GM23338 (cell line): ENCODE data around the gene TMEM117. TPM values are rescaled to one million over a fixed set of nuclear protein-coding genes. Genes with fewer than 3 reads are reported as not detected.

Source experiments
- ATAC-seq: fragments of 200-7000 bp; cut with Tn5 transposase; 3 replicates; pipeline ENCODE4 v1.9.1; 2020
- DNase-seq: peaks from one replicate; pipeline ENCODE4 v3.0.0-alpha.2; 2015; ENCODE audit warnings: low spot score
- H2AFZ ChIP-seq: fragments of 200-600 bp; sonication (generic); 2 replicates; pipeline ENCODE4 v1.8.0; 2016; ENCODE audit warnings: antibody characterized with exemption, mild to moderate bottlenecking, moderate library complexity
- H3F3A ChIP-seq: fragments of 200-600 bp; sonication (generic); replicated peaks from 2 replicates; pipeline ENCODE4 v1.8.0; 2017; ENCODE audit warnings: antibody characterized with exemption, mixed run types, low read depth
- H3K27ac ChIP-seq: fragments of 200-600 bp; sonication (generic); 2 replicates; pipeline ENCODE4 v1.6.1; 2016; ENCODE audit warnings: low read depth
- H3K27me3 ChIP-seq: fragments of 200-600 bp; sonication (generic); 2 replicates; pipeline ENCODE4 v1.8.0; 2016; ENCODE audit warnings: mild to moderate bottlenecking, mixed run types, moderate library complexity; ENCODE audit not compliant: insufficient read depth
- H3K36me3 ChIP-seq: fragments of 200-600 bp; sonication (generic); 2 replicates; pipeline ENCODE4 v1.8.0; 2016; ENCODE audit warnings: mild to moderate bottlenecking; ENCODE audit not compliant: insufficient read depth
- H3K4me1 ChIP-seq: fragments of 200-600 bp; sonication (generic); 2 replicates; pipeline ENCODE4 v1.8.0; 2016; ENCODE audit warnings: mild to moderate bottlenecking, moderate library complexity; ENCODE audit not compliant: insufficient read depth
- H3K4me2 ChIP-seq: fragments of 200-600 bp; sonication (generic); 2 replicates; pipeline ENCODE4 v1.7.1; 2017; ENCODE audit warnings: mixed run types
- H3K4me3 ChIP-seq: fragments of 200-600 bp; sonication (generic); 2 replicates; pipeline ENCODE4 v1.6.1; 2016; ENCODE audit warnings: mixed run types
- H3K79me2 ChIP-seq: fragments of 200-600 bp; sonication (generic); replicated peaks from 2 replicates; pipeline ENCODE4 v1.8.0; 2017; ENCODE audit warnings: mild to moderate bottlenecking; ENCODE audit not compliant: insufficient read depth
- H3K9me2 ChIP-seq: fragments of 200-600 bp; sonication (generic); 2 replicates; pipeline ENCODE4 v1.8.0; 2017; ENCODE audit not compliant: insufficient read depth
- H4K20me1 ChIP-seq: fragments of 200-600 bp; sonication (generic); replicated peaks from 2 replicates; pipeline ENCODE4 v1.8.0; 2017; ENCODE audit warnings: mild to moderate bottlenecking; ENCODE audit not compliant: insufficient read depth
- H3K27ac Mint-ChIP-seq: 2 replicates; pipeline ENCODE4 v1.8.0; 2020; ENCODE audit warnings: inconsistent platforms, mild to moderate bottlenecking, moderate library complexity, mixed read lengths
- H3K27me3 Mint-ChIP-seq: 3 replicates; pipeline ENCODE4 v1.8.0; 2022; ENCODE audit warnings: low read depth, mild to moderate bottlenecking, moderate library complexity, mixed read lengths, inconsistent platforms; ENCODE audit not compliant: insufficient read depth, poor library complexity
- H3K36me3 Mint-ChIP-seq: 3 replicates; pipeline ENCODE4 v1.8.0; 2021; ENCODE audit warnings: low read depth, mild to moderate bottlenecking, inconsistent platforms, moderate library complexity, mixed read lengths
- H3K4me1 Mint-ChIP-seq: 3 replicates; pipeline ENCODE4 v1.8.0; 2020; ENCODE audit warnings: mild to moderate bottlenecking, inconsistent platforms, mixed read lengths
- H3K4me3 Mint-ChIP-seq: 3 replicates; pipeline ENCODE4 v1.8.0; 2021; ENCODE audit warnings: moderate library complexity, mild to moderate bottlenecking, inconsistent platforms, mixed read lengths
- H3K9me3 Mint-ChIP-seq: 3 replicates; pipeline ENCODE4 v1.8.0; 2020; ENCODE audit warnings: moderate library complexity, mild to moderate bottlenecking, inconsistent platforms, mixed read lengths
- CREB1 ChIP-seq: fragments of 250-450 bp; sonication (Bioruptor Pico); IDR thresholded peaks from 2 replicates; pipeline ENCODE4 v1.5.0; 2020; ENCODE audit warnings: low read depth, mild to moderate bottlenecking, moderate library complexity
- ETS1 ChIP-seq: IDR thresholded peaks from 2 replicates; pipeline ENCODE4 v1.6.1; 2016; ENCODE audit warnings: antibody characterized with exemption
- EZH2 ChIP-seq: fragments of 200-600 bp; sonication (generic); IDR thresholded peaks from one replicate; pipeline ENCODE4 v1.8.0; 2017; ENCODE audit warnings: antibody characterized with exemption, mild to moderate bottlenecking, low read depth; ENCODE audit not compliant: unreplicated experiment
- EZH2phosphoT487 ChIP-seq: fragments of 200-600 bp; sonication (generic); IDR thresholded peaks from one replicate; pipeline ENCODE4 v1.8.1; 2018; ENCODE audit warnings: antibody characterized with exemption; ENCODE audit not compliant: unreplicated experiment
- JUNB ChIP-seq: IDR thresholded peaks from one replicate; pipeline ENCODE4 v1.6.1; 2016; ENCODE audit warnings: antibody characterized with exemption; ENCODE audit not compliant: unreplicated experiment
- NANOG ChIP-seq: IDR thresholded peaks from 2 replicates; pipeline ENCODE4 v1.6.1; 2016; ENCODE audit warnings: antibody characterized with exemption, borderline replicate concordance
- POLR2AphosphoS5 ChIP-seq: IDR thresholded peaks from 2 replicates; pipeline ENCODE4 v1.6.1; 2016; ENCODE audit warnings: antibody characterized with exemption, low read depth
- ZNF114 ChIP-seq: fragments of 250-450 bp; sonication (Bioruptor Pico); IDR thresholded peaks from 2 replicates; pipeline ENCODE4 v1.5.0; 2020; ENCODE audit warnings: mild to moderate bottlenecking, moderate library complexity
- ZNF331 ChIP-seq: fragments of 250-450 bp; sonication (Bioruptor Pico); IDR thresholded peaks from 2 replicates; pipeline ENCODE4 v1.5.0; 2020; ENCODE audit warnings: low read depth, mild to moderate bottlenecking, moderate library complexity
- polyA plus RNA-seq: library from polyadenylated mRNA; unstranded; fragments of >200 nt; fragmentation: Nextera tagmentation; extraction: Ambion mirVana; gene quantifications from 2 replicates; pipeline ENCODE4 v1.2.1, GENCODE V29; 2016
- total RNA-seq: library from RNA; depleted of rRNA; stranded (reverse); fragments of >200 nt; shearing (Covaris generic); gene quantifications from 2 replicates; pipeline ENCODE4 v1.2.3, GENCODE V29; 2014
- TF ChIP-seq, protein P1 (sequence below): fragments of 250-450 bp; sonication (Bioruptor Pico); IDR thresholded peaks from 2 replicates; pipeline ENCODE4 v1.5.0; 2020; ENCODE audit warnings: mild to moderate bottlenecking, moderate library complexity

The TMEM117 gene
- total and polyA plus RNA-seq, 2 experiments from 2014 or later, result 0.94 to 1.6 TPM

DNA sequence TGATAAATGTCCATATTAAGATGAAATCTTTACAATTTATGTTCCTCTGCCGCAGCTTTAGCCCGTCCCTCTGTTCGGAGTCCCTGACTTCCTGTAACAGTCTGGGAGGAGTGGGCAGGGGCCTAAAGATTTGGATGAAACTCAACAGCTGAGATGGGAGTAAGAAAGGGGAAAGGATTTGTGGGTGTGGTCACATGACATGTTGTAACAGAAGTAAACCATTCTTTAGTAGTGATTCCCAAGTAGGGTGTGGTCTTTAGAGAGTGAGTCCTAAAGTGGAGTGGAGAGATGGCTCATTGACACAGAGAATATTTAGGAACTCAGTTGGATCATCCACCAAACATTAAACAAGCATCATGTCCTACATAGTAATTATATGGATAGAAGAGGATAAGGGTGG is 12.9 kb downstream of the TMEM117 start:
- Histone ChIP-seq H2AFZ (no peak overlapping the region), H3K9me2 (no peaks in the 10 kb centered on the region; the same call in 1 of the 2 replicates), H3K27me3 (no peaks in the 10 kb centered on the region), H3F3A (no peaks in the 10 kb centered on the region), H3K4me2 (no peak overlapping the region), H4K20me1 (no peaks in the 10 kb centered on the region), H3K4me1 (no peaks in the 10 kb centered on the region), H3K27ac (no peak overlapping the region), H3K79me2 (no peaks in the 10 kb centered on the region), H3K36me3 (no peaks in the 10 kb centered on the region), H3K4me3 (no peak overlapping the region)
- no peak for TF ChIP-seq CREB1 (CRISPR knock-in tag)
- H3K9me3 Mint-ChIP-seq, result no peaks in the 10 kb centered on the region; the same call in 1 of the 3 replicates
- no peaks in the 10 kb centered on the region for H3K4me1 Mint-ChIP-seq
- peaks cover under 1% of the 10 kb centered on the region for H3K27me3 Mint-ChIP-seq
- H3K4me3 Mint-ChIP-seq, result no peak overlapping the region
- H3K36me3 Mint-ChIP-seq, result peaks cover 3% of the 10 kb centered on the region; the same call in 2 of the 3 replicates
- H3K27ac Mint-ChIP-seq, result no peak overlapping the region
- DNase-seq, result no peak
- ATAC-seq, result no peak

GRCh38 chr12:43852744-43853143 is 16.9 kb downstream of the TMEM117 start:
- TF ChIP-seq NANOG (no peak), EZH2phosphoT487 (no peak), JUNB (no peak), ZNF114 (CRISPR knock-in tag) (no peak)
- H2AFZ ChIP-seq, result no peak overlapping the region

GRCh38 chr12:43856972-43857371 is 21.1 kb downstream of the TMEM117 start:
- Histone ChIP-seq H2AFZ (no peak overlapping the region), H3K4me3 (no peak overlapping the region), H4K20me1 (no peaks in the 10 kb centered on the region), H3K36me3 (no peaks in the 10 kb centered on the region), H3K4me2 (no peak overlapping the region), H3K27me3 (no peaks in the 10 kb centered on the region), H3K9me2 (no peaks in the 10 kb centered on the region), H3K27ac (no peak overlapping the region), H3K79me2 (no peaks in the 10 kb centered on the region), H3F3A (no peaks in the 10 kb centered on the region), H3K4me1 (peaks cover 9% of the 10 kb centered on the region; the same call in 1 of the 2 replicates)
- ATAC-seq (no peak), DNase-seq (no peak)
- no peak overlapping the region for H3K27ac Mint-ChIP-seq
- H3K4me3 Mint-ChIP-seq, result no peak overlapping the region
- peaks cover 11% of the 10 kb centered on the region for H3K4me1 Mint-ChIP-seq
- no peaks in the 10 kb centered on the region for H3K27me3 Mint-ChIP-seq
- no peaks in the 10 kb centered on the region for H3K36me3 Mint-ChIP-seq
- H3K9me3 Mint-ChIP-seq, result no peaks in the 10 kb centered on the region
- TF ChIP-seq, protein P1, sequence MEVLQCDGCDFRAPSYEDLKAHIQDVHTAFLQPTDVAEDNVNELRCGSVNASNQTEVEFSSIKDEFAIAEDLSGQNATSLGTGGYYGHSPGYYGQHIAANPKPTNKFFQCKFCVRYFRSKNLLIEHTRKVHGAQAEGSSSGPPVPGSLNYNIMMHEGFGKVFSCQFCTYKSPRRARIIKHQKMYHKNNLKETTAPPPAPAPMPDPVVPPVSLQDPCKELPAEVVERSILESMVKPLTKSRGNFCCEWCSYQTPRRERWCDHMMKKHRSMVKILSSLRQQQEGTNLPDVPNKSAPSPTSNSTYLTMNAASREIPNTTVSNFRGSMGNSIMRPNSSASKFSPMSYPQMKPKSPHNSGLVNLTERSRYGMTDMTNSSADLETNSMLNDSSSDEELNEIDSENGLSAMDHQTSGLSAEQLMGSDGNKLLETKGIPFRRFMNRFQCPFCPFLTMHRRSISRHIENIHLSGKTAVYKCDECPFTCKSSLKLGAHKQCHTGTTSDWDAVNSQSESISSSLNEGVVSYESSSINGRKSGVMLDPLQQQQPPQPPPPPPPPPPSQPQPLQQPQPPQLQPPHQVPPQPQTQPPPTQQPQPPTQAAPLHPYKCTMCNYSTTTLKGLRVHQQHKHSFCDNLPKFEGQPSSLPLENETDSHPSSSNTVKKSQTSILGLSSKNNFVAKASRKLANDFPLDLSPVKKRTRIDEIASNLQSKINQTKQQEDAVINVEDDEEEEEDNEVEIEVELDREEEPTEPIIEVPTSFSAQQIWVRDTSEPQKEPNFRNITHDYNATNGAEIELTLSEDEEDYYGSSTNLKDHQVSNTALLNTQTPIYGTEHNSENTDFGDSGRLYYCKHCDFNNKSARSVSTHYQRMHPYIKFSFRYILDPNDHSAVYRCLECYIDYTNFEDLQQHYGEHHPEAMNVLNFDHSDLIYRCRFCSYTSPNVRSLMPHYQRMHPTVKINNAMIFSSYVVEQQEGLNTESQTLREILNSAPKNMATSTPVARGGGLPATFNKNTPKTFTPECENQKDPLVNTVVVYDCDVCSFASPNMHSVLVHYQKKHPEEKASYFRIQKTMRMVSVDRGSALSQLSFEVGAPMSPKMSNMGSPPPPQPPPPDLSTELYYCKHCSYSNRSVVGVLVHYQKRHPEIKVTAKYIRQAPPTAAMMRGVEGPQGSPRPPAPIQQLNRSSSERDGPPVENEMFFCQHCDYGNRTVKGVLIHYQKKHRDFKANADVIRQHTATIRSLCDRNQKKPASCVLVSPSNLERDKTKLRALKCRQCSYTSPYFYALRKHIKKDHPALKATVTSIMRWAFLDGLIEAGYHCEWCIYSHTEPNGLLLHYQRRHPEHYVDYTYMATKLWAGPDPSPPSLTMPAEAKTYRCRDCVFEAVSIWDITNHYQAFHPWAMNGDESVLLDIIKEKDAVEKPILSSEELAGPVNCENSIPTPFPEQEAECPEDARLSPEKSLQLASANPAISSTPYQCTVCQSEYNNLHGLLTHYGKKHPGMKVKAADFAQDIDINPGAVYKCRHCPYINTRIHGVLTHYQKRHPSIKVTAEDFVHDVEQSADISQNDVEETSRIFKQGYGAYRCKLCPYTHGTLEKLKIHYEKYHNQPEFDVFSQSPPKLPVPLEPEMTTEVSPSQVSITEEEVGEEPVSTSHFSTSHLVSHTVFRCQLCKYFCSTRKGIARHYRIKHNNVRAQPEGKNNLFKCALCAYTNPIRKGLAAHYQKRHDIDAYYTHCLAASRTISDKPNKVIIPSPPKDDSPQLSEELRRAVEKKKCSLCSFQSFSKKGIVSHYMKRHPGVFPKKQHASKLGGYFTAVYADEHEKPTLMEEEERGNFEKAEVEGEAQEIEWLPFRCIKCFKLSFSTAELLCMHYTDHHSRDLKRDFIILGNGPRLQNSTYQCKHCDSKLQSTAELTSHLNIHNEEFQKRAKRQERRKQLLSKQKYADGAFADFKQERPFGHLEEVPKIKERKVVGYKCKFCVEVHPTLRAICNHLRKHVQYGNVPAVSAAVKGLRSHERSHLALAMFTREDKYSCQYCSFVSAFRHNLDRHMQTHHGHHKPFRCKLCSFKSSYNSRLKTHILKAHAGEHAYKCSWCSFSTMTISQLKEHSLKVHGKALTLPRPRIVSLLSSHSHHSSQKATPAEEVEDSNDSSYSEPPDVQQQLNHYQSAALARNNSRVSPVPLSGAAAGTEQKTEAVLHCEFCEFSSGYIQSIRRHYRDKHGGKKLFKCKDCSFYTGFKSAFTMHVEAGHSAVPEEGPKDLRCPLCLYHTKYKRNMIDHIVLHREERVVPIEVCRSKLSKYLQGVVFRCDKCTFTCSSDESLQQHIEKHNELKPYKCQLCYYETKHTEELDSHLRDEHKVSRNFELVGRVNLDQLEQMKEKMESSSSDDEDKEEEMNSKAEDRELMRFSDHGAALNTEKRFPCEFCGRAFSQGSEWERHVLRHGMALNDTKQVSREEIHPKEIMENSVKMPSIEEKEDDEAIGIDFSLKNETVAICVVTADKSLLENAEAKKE (CRISPR knock-in tag), result no peak
- TF ChIP-seq EZH2 (no peak), POLR2AphosphoS5 (no peak), ZNF331 (CRISPR knock-in tag) (no peak), JUNB (no peak), CREB1 (CRISPR knock-in tag) (no peak), EZH2phosphoT487 (no peak), ETS1 (no peak), NANOG (no peak)

More at GRCh38 chr12:43852744-43853143, 16.9 kb downstream of the TMEM117 start:
- no peaks in the 10 kb centered on the region for H3K27me3 Mint-ChIP-seq
- no peak for DNase-seq
- no peaks in the 10 kb centered on the region for H3K4me1 ChIP-seq
- no peaks in the 10 kb centered on the region; the same call in 1 of the 3 replicates for H3K9me3 Mint-ChIP-seq
- H3K27ac Mint-ChIP-seq, result no peak overlapping the region
- no peak overlapping the region for H3K4me3 Mint-ChIP-seq
- H4K20me1 ChIP-seq, result no peaks in the 10 kb centered on the region
- no peaks in the 10 kb centered on the region; the same call in 1 of the 2 replicates for H3K9me2 ChIP-seq
- no peaks in the 10 kb centered on the region for H3K27me3 ChIP-seq
- H3K27ac ChIP-seq, result no peak overlapping the region
- H3K79me2 ChIP-seq, result no peaks in the 10 kb centered on the region
- no peaks in the 10 kb centered on the region for H3K36me3 ChIP-seq
- no peaks in the 10 kb centered on the region for H3F3A ChIP-seq
- no peaks in the 10 kb centered on the region; the same call in 2 of the 3 replicates for H3K36me3 Mint-ChIP-seq
- no peak overlapping the region for H3K4me2 ChIP-seq
- no peak for ATAC-seq
- no peaks in the 10 kb centered on the region for H3K4me1 Mint-ChIP-seq
- H3K4me3 ChIP-seq, result no peak overlapping the region
